GM21723 (cell line): ENCODE measurements around the gene TRIM9.

Source experiments
- ATAC-seq: cut with Tn5 transposase; IDR thresholded peaks from one replicate; pipeline ENCODE4 v1.9.1; 2021; ENCODE audit warnings: mild to moderate bottlenecking, moderate library complexity; ENCODE audit not compliant: unreplicated experiment

The TRIM9 gene

DNA sequence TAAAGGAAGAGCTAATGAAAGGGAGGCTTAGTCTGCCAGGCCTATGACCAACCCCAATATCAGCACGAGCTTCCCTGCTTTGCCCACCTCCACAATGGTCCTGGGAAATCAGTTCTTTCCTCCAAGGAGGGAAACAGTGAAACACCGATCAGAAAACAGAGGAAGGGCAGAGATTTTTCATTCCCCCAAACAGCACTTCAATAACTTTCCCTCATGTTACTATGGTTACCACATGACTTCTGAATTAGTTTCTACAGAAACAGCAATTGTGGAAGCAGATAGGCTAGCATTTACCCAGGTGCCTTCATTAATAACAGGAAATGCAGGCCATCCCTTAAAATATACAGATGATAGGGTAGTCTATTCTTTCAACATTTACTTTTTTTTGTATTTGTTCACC, 35.9 kb downstream of the TRIM9 start:
- ATAC-seq = no peak

DNA sequence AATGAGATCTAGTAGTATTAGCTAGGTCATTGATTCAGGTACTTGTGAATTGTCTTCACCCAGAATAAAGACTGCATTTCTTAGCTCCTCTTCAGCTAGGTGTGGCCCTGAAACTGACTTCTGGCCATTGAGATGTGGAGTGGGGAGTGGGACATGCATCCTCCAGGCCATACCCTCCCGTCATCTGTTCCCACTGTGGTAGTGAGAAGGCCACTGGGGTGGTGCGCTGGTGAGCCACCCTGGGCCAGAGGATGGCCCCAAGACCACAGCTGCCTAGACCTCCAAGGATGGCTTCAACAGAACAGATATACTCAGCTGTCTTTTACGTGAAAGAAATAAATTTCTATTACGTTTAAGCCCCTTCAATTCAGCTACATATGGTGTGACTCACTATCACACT, 36.5 kb downstream of the TRIM9 start:
- ATAC-seq = no peak

DNA sequence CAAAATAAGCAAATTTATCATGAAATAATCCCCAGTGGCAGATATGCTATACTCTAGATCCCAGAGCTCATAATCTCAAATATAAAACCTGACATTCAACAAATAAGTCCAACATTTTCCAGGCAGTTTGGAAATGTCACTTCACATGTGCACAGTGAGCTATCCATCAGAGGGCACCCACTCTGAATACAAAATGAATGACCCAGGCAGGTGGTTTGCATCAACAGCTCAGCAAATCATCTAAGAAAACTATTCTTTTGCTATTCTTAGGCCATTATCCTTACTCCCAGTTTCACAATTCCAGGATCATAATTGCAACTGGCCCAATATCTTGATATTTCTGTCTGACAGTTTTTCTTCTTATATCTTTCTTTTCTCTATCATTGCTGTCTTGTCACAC, 38.5 kb downstream of the TRIM9 start:
- ATAC-seq = no peak

DNA sequence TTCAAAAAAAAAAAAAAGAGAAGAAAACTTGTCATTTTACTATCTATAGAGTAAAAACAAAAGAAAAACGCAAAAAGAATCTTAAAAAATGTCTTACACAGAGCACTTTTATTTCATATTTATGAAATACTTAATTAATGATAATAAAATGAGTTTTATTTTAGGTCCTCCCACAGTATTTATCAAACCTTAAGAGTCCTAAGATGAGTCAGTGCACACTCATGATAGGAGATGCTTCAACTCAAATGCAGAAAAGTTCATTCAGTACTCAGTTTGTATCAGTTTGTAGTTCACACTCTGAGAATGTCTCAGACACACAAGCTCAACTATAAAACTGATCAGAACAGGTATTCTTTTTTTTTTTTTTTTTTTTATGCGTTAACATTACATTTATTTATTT, 41.7 kb downstream of the TRIM9 start:
- ATAC-seq = no peak

DNA sequence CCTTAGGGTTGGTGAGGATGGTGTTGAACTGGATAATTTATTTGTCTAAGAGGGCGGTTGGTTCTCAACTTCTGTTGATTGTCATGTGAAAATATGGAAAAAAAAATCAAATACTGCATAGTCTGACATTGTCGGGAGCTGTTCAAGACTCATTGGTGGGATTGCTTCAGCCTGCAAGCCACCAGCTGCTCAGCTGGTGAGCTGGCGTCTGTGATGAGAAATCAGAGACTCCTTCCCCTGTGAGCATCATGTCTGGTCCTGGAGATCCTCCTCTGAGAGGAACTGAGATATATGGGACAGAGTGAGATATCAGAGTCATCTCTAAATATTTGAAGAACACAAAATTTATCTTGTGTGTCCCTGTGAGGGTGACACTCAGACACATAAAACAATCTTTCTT, 49.9 kb downstream of the TRIM9 start:
- ATAC-seq = no peak

DNA sequence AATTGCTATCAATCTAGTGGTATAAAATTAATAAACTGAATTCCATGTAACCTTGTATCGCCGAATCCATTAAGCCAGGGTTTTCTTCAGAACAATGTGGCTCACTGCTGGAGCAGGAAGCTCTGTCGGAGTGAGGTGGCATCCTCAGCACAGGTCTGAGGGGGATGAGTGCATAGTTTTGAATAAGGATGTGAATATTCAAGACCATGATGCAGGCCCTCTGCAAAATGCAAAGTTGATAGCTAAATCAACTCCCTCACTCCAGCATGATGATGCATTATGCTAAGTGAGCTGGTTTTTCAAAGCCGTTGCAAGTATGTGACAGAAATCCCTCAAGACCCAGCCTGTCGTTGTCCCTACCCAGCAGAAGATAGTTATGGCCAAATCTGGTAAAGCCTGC, 53.0 kb downstream of the TRIM9 start:
- no peak for ATAC-seq

DNA sequence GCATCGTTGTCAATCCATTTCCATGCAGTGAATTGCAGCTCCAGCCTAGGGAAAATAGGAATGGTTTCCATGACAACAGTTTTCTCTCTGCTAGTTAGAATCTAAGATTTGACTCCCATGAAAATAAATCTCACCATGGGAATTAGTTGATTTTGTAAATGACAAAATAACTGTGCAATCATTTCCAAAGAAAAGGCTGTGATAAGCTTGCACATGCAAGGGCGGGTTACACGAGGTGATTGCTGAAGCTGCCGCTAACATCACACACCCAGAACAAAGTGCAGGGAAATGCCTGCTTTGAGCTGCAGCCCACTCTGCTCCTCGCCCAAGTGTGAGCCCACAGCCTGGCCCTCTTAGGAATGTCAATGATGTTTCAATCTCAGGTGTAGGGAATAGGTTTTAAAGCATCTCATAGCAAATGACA, 53.8 kb downstream of the TRIM9 start:
- ATAC-seq = no peak

DNA sequence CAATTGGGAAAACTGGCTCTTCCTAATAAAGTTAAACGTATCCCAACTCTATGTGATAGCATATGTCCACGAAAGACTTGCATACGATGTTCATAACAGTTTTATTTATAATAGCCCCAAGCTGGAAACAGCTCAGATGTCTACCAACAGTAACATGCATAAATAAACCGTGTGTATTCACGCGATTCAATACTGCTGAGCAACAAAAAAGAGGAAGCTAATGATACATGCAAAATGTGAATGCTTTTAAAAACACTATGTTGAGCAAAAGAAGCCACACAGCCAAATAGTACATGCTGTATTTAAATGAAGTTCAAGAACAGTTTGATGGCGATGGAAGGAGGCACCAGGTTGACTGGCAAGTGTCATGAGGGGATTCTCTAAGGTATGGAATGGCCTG, 55.7 kb downstream of the TRIM9 start:
- no peak for ATAC-seq

DNA sequence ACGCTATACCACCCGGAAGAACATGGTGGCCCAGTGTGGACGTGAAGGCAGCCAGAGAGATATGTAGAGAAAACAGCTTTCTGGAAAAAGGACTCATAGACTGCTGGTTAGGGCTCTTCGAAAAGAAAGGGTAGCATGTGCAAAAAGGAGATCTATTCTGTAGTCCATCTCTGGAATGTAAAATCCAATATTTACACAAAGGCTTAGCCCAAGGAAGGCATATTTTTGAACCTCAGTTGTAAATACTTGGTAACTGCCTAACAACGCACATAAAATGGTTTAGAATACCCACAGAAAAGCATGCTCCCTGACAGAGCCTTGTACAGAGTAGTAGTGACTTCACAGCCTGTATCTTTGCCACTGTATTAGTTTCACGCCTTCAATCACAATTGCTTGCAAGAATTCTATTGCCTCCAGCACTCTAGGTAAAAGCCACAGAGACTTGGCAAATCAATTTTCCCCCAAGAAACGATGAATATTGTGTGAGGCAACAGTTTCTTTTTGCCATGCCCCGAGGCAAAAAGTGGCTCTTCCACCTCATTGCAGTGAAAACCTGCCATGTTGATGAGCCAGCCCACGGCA, 59.2 kb downstream of the TRIM9 start:
- ATAC-seq = no peak

DNA sequence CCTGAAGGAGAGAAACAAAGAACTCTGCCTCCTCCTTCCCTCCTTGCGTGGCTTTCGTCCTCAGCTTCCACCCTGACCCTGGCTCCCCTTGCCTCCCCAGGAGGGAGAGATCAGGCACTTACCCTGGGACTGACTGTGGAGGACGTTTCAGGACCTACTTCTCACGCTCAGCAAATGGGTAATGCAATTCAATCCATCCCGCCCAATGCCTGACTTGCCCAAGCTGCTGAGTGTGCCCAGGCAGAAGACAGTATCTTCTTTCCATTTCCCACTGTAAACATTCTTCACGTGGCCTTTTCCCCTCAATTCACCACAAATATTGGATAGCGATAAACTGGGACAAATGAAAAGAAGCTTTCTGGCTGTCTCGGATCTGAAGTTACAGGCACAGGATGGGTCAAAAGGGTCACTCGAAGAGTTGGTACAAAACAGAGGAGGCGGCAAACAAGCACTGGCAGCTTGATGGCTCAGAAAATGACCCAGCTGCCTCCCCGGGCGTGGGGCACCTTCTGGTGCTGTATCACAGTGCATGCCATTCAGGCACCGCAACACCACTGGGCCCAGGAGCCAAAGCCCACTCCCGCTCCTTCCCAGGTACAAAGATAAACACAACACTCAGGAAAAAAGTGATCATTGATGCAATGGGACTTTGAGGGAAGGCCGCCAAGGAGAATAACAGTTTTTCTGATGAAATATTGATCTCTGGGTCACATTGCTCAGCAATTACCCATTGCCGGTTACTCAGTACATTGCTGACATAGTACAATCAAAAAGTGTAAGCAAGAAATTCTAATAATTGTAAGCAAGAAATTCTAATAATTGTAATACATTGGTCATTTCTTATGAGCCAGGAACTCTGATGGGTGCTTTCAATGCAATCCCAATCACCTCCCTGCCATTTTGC, 65.8 kb downstream of the TRIM9 start:
- no peak for ATAC-seq

DNA sequence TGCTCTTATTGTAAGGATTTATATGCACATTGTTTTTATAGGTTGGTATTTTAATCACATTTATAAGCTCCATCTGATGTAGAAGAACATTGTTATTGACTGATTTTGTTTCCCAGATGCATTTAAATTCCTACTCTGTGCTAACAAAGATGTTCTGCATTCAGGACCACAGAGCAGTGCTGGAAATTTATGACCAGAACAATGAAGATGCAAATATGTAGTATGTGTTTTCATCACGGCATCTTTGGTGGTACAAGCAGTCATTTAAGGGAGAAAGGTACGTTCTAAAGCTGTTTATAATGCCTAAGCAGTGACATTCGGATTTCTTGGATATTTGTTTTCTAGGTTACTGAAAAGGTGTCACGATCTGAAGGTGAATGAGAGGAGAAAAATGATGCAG, 66.5 kb downstream of the TRIM9 start:
- ATAC-seq = no peak

DNA sequence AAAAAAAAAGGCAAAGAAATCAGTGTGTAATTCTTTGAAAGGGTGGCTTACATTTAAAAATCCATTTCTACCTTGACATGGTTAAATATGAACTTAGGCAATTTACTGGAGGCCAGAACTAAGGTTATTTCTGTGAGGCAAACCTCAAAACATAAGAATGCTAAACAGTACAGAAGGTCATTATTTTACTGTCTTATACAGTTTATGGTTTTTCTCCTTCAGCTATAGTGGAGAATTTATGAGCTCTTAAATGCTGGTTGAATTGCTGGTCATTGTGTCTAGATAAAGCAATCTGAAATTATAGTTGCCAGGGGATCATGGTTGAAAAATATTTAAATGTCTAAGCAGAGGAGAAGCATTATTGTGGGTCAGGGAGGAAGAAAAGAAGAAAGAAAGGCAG, 70.5 kb downstream of the TRIM9 start:
- ATAC-seq = no peak

DNA sequence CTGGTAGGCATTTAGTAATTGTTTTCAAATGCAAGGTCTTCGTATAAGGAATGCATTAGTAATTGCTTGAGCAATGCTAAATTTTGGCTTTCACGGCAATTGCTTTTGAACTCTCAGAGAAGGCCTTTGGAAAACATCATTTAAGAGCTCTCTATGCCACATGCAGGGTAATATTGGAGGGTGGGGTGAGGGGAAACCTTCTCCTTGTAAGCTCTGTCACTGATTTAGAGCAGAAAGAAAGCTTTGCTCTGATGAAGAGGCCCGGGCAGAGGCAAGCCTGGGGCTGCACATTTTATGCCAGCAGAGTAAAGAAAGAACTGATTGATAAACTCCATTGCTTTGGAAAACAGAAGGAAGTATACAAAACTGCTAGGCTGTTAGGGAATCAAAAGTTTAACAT, 70.9 kb downstream of the TRIM9 start:
- no peak for ATAC-seq

DNA sequence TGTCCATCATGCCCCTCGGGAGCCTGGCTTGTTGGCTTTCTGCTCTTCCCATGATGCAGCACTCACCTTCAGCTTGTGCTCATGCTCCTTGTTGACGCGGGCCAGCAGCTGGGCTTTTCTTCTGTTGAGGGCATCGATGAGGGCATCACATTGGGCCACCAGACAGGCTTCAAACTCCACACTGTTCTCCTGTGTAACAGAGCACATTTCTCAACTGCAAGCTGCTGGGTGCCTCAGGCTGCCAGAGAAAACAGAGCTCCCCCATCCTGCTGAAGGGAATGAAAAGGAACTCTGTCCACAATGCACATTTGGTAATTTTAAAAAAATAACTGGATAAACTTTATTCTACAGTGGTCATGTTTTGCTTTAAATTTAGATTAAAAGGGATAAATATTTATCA, 72.1 kb downstream of the TRIM9 start:
- ATAC-seq = no peak

DNA sequence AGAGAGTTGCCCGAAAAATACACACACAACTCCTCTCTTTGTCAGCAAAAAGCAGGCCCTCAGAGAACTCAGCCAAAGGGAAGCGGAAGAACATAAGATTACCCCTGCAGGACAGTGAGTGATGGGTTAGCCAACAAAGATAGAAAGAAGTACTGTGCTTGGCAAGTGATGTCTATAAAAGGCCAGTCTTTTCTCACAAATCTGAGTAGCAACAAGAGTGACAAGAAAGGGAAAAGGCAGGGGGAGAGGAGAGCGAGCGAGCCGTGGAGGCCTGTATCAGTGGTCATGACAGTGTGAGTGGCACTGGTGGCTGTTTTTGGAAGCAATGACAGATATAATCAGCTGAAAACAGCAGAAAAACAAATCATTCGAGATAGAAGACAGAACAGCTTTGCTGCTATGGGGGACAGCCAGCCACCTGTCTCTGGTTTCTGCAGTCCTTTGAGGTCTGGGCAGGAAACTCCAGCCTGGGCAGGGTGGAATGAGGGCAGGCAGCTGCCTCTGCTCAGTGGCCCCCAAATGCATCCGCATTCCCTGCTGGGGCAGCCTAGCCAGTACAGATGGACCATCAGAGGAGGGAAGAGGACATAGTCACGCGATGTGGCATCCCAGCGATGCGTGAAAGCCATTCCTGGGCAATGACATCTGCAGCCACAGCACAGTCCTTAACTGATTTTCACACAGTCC, 74.7 kb downstream of the TRIM9 start:
- no peak for ATAC-seq

DNA sequence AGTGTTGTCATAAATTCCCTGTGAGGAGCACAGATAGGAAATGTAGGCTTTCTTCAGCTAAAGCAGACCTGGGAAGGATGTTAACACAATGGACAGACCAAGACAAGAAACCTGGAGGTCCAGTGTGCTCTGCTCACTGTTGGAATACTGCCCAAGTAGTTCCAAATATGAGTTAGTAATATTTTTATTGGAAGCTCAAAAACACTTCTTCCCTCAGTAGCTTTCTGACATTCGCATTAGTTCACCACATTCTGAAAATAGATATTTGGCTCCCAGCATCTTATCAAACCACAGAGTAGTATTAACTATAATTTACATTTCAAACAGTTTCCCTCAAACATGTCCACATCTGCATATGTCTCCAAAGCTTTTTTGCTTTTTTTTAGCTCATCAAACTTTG, 75.8 kb downstream of the TRIM9 start:
- ATAC-seq = no peak

DNA sequence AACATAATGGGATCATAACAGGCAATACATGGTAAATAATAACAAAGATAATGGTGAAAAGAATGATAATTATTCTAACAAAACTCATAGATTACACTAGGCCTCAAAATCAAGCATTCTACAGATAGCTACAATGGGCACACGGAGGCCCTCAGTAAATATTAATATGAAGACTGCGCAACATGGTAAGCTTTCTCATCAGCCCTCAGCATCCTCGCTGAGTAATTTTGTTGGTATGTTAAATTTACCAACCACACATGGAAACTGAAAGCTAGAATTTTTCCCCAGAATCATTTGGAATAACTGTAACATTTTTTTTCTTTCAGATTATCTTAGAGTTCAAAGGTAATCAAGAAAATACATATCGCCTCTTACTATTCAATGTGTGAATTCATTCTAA, 76.4 kb downstream of the TRIM9 start:
- ATAC-seq = no peak

DNA sequence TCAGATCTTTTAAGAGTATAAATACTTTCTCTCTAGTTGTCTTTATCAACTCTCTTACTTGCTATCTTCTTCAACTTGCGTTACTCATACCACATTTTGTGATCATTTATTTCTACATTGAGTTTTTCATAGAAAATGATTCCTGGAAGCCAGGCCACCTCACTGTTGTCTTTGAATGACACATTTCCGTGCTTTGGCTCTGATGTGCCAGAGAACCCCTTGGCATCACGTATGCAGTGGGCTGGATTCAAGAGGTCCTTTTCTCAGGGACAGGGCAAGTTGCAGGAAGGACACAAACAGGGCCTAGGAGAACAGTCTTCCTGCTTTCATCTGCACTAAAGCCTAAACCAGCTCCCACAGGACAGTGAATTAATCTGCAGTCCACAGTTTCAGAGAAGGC, 80.3 kb downstream of the TRIM9 start:
- ATAC-seq = no peak

DNA sequence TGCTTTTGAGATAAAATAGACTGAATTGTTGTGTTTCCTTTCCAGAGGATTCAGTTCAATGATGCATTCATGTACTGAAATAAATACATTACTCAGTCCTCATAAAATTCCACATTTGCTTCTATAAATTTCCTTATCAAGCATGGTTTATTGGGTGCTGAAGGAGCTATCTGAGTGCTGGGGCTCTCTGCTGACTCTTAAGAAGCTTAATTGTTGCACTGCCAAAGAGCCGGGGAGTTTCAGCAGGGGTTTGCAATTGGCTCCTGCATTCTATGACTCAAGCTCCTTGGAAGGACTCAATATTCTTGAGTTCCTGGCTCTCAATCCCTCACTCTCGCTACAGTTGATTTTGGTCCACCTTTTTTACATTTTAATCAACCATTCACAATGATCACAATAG, 80.8 kb downstream of the TRIM9 start:
- no peak for ATAC-seq

DNA sequence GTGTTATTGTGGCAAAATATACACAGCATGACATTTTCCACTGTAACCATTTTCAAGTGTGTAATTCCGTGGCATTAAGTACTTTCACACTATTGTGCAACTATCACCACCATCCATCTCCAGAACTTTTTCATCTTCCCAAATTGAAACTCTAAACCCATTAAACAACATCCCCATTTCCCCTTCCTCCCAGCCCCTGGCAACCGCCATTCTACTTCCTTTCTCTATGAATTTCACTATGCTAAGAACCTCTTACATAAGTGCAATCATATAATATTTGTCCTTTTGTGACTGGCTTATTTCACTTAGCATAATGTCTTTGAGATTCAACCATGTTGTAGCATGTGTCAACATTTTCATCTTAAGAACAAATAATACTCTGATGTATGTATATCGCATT, 82.8 kb downstream of the TRIM9 start:
- no peak for ATAC-seq

DNA sequence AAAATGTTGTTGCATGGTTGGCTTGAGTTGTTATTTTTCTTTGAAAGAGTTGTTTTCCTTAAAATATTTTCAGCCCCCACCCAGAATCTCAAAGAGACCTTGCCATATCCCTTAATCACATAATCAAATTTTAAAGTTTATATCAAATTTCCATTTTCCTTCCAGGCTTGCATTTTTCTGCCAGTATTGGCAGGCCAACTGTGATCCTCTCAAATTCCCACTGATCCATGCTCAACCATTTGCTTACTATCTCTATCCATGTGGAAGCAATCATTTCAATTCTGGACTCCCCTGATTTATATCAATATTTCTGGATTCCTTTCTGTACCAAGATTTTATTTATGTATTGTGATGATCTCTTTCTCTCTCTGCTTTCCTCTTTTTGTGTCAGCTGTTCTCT, 86.5 kb downstream of the TRIM9 start:
- ATAC-seq = no peak

DNA sequence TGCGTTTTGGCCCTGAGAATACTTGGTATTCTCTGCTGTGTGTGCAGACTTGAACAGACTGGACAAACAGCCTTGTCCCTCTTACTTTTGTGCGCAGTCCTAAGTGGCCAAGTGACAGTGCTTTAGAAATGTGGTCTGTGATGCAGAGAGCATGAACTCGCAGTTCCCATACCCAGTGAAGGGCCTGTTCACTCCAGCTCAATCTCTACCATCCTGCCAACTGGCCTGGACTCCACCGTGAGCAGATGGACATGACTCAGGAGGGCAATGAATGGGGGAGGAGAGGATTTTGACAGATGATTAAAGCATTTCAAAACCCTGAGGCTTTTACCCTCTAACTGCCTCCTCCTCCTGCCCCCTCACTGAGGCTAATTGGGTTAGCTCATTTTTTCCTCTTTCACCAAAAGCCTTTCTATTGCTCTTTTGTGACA, 88.1 kb downstream of the TRIM9 start:
- ATAC-seq = no peak
